ENCODE data around the gene PIAS2.

Gene PIAS2

DNA sequence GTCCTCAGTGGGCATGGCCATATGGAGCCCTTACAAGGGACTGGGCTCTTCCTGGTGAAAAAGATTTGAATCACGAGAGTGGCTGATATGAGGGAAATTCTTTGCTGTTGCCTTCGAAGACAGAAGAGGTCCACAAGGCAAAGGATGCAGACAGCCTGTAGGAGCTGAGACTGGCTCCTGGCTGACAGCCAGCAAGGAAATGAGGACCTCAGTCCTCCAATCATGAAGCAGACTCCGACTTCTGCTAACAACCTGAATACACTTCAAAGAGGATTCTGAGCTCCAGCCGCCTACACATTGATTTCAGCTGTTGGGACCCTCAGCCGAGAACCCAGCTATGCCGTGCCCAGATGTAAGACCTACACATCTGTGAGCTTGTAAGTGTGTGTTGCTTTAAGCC lies 157.4 kb downstream of the PIAS2 start:
- DNase-seq, result no peak

DNA sequence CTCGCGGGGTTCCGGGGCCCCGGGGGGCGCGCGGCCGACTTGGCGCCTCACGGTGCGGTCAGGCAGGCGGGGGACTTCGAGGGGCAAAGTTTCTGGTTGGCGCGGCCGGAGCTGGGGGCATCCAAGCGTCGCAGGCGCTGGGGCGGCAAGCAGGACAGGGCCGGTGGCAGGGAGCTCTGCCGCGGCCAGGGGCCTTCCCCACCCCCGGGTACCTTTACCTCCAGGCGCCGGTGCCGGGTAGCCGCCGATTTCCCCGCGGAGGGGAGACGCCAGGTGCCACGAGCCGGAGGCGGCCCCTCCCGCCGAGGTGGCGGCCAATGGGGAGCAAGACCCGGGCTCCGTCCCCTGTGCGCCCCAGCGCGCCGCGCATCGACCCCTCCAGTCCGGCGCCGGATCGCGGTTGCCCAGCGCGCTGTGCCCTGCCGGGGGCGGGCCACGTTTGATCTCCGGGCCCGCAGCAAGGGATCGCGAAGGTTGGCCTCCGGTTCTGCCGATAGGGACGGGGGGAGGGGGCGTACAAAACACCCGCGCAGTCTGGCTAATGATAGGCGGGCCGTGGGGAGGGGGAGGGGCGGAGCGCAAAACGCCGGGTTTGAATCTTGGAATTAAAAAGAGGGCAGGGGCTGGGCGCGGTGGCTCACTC lies 160.6 kb downstream of the PIAS2 start, which contains the start of gene ST8SIA5:
Gene ST8SIA5 (minus strand): TSS at position 495 of the 643 bp plus-strand sequence. CDS start 545 bp downstream, outside the sequence.
- peak in 1 of 2 donors; percentile 20 for DNase-seq

DNA sequence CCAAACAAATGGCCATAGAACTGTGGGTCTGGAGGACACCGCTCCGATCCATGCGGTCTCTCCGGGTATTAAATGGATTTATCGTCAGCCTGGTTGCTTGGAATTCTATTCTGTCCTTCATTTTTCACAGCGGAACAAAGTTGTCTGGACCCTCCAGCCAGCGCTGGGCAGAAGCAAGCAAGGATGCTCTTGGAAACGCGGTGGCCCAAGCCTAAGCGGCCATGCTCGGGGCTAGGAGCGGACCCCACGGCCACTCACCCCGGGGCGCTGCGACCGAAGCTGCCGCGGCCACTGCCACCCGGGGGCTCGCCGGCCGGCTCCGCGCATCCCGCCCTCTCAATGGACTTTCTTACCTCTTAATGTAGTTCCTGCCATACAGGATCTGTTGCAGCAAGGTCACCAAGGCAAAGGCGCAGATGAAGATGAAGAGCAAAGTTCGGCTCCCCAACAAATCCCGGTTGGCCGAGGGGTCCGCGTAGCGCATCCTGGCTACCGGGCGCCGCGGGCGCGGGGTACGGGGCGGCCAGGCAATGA lies 161.2 kb downstream of the PIAS2 start:
- no peak for DNase-seq

DNA sequence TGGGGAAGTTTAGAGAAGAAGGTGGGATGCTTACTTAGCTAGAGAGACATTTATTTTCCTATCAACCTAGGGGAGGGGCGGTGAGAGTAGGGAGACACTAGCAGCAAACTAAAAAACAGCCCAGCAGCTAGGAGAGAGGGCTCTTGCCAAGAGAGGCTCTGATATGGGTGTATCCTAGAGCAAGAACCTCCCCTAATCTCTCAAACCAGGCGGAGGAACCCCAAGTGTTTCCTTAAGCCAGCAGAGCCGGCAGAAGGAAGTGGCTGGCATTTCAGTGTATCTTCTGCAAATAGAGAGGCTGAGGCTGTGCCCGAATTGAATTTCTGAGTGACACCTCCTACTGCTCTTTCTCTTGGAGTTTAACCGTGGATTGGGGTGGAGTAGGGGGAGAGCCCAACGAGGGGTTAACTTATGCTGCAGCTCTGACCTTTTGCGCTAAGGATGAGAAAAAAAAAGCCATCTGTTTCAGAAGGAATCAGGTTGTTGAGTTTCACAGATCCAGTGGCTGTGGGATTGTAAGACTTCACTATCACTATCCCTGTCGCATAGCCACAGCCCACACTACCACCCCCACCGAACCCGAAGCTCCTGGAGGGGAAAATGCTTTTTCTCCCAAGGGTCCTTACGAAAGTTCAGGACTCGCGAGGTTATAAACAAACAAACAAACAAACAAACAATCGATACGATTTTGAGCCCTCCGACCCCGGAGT lies 161.8 kb downstream of the PIAS2 start:
- no peak for DNase-seq

DNA sequence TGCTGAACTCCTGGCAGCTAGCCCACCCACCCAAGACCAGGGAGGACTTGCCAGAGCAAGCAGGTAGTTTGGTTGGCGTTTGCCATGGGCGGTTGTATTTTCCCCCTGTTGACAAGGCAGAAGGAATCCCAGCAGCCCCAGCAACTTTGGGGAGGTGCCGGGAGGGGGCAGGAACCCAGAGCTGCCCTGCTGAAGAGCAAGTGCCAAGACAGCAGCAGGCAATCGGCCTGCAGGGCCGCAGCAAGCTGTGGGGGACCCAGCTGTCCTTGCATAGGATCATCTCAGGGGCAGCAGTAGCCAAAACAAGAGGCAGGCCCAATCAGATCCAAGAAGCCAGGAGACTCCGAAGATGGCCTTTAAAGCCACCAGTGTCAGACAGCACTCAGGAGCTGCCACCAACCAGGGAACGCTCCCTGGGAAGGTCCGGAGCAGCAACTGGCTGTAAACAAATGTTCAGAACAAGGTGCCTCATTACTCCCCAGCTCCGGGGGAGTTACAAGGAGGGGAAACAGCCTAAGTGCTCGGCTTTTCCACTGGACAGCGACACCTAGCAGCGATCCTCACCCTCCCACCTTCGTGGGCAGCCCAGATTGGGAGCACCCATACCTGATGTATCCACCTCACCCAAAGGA lies 162.5 kb downstream of the PIAS2 start:
- no peak for DNase-seq

DNA sequence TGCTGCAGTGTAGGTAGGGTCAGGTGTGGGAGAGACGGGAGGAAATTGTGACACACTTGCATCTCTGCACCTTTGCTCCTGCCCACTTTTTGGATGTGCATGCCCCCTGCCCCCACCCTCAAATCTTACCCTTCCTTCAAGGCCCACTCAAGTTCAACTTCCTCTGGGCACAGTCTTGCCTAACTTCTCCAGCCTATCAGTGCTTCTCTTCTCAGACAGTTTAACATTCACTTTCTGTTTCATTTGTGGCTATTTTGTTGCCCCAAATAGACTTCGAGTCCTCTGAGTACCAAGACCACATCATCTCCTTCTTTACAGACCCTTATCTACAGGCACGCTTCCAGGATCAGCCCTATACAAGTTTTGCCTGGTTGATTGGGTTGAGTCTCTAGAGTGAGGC lies 163.1 kb downstream of the PIAS2 start:
- no peak for DNase-seq

Data from stimulated activated CD4-positive, alpha-beta T cell treated with anti-CD3 and anti-CD28 coated beads, Interleukin-2, amount 100 ng/mL, for 24 hours (primary cell).